Parathyroid adenoma (tissue), 2 donors: ENCODE results near the gene FBXL12.
"Not testable (repeated sequence)": the region's sequence is repeated elsewhere in the genome, so short reads cannot be mapped to it uniquely, and the experiment has no call there.

ENCODE experiments used
- H2AFZ ChIP-seq: fragments of 300-600 bp; sonication (generic); one replicate; pipeline ENCODE4 v1.7.0; 2017; ENCODE audit warnings: antibody characterized with exemption, mild to moderate bottlenecking
- H3K27ac ChIP-seq: fragments of 300-600 bp; sonication (generic); one replicate; pipeline ENCODE4 v1.7.0; 2017
- H3K27me3 ChIP-seq: fragments of 300-600 bp; sonication (generic); one replicate; pipeline ENCODE4 v1.7.0; 2017; ENCODE audit warnings: low read length; ENCODE audit not compliant: control insufficient read depth, insufficient read depth
- H3K36me3 ChIP-seq: fragments of 300-600 bp; sonication (generic); one replicate; pipeline ENCODE4 v1.7.0; 2017; ENCODE audit warnings: low read length; ENCODE audit not compliant: control insufficient read depth, insufficient read depth
- H3K4me1 ChIP-seq: fragments of 300-600 bp; sonication (generic); one replicate; pipeline ENCODE4 v1.7.0; 2017; ENCODE audit warnings: control low read depth
- H3K4me2 ChIP-seq: fragments of 300-600 bp; sonication (generic); one replicate; pipeline ENCODE4 v1.7.0; 2017; ENCODE audit warnings: low read length
- H3K4me3 ChIP-seq: fragments of 300-600 bp; sonication (generic); one replicate; pipeline ENCODE4 v1.7.0; 2017; ENCODE audit warnings: low read depth, low read length
- H3K79me2 ChIP-seq: fragments of 300-600 bp; sonication (generic); one replicate; pipeline ENCODE4 v1.7.0; 2017; ENCODE audit warnings: control low read depth
- H3K9ac ChIP-seq: fragments of 300-600 bp; sonication (generic); one replicate; pipeline ENCODE4 v1.7.0; 2017; ENCODE audit warnings: mild to moderate bottlenecking
- H3K9me3 ChIP-seq: fragments of 300-600 bp; sonication (generic); one replicate; pipeline ENCODE4 v1.7.0; 2017; ENCODE audit warnings: low read length; ENCODE audit not compliant: control insufficient read depth
- CTCF ChIP-seq: fragments of 300-600 bp; sonication (generic); IDR thresholded peaks from one replicate; pipeline ENCODE4 v1.7.0; 2017; ENCODE audit warnings: antibody characterized with exemption, mild to moderate bottlenecking
- donor health status: primary hyperparathyroidism.

Gene FBXL12

GRCh38 chr19:9849791-9850190 is 30.9 kb upstream of the FBXL12 start:
- Histone ChIP-seq H3K27me3 (no peaks in the 10 kb centered on the region), H3K36me3 (no peaks in the 10 kb centered on the region), H2AFZ (no peak overlapping the region), H3K9me3 (no peaks in the 10 kb centered on the region), H3K9ac (no peak overlapping the region), H3K79me2 (peaks cover 8% of the 10 kb centered on the region), H3K4me3 (no peak overlapping the region), H3K4me1 (no peaks in the 10 kb centered on the region), H3K27ac (no peak overlapping the region), H3K4me2 (no peak overlapping the region)
- no peak for TF ChIP-seq CTCF

- no peak overlapping the region for H2AFZ ChIP-seq
- no peaks in the 10 kb centered on the region for H3K36me3 ChIP-seq
- no peaks in the 10 kb centered on the region for H3K9me3 ChIP-seq
- H3K4me1 ChIP-seq = no peaks in the 10 kb centered on the region
- H3K9ac ChIP-seq = no peak overlapping the region
- no peak overlapping the region for H3K4me3 ChIP-seq
- peaks cover 15% of the 10 kb centered on the region for H3K79me2 ChIP-seq
- H3K4me2 ChIP-seq = no peak overlapping the region
- H3K27me3 ChIP-seq = no peaks in the 10 kb centered on the region
- no peak for TF ChIP-seq CTCF
- H3K27ac ChIP-seq = no peak overlapping the region
These were observed 29.9 kb upstream of the FBXL12 start for GRCh38 chr19:9848762-9849161.

GRCh38 chr19:9848060-9848459 is 29.2 kb upstream of the FBXL12 start:
- H3K9ac ChIP-seq = no peak overlapping the region
- H3K9me3 ChIP-seq = no peaks in the 10 kb centered on the region
- no peak overlapping the region for H2AFZ ChIP-seq
- no peak overlapping the region for H3K27ac ChIP-seq
- H3K36me3 ChIP-seq = no peaks in the 10 kb centered on the region
- no peak overlapping the region for H3K4me3 ChIP-seq
- TF ChIP-seq CTCF = peak; percentile 55
- peaks cover 15% of the 10 kb centered on the region for H3K79me2 ChIP-seq
- H3K27me3 ChIP-seq = no peaks in the 10 kb centered on the region
- no peak overlapping the region for H3K4me2 ChIP-seq
- H3K4me1 ChIP-seq = no peaks in the 10 kb centered on the region

- Histone ChIP-seq H3K27me3 (no peaks in the 10 kb centered on the region), H3K79me2 (peaks cover 21% of the 10 kb centered on the region), H3K4me2 (no peak overlapping the region), H3K36me3 (no peaks in the 10 kb centered on the region), H3K4me3 (no peak overlapping the region), H3K9ac (no peak overlapping the region), H3K9me3 (no peaks in the 10 kb centered on the region), H2AFZ (no peak overlapping the region), H3K27ac (no peak overlapping the region), H3K4me1 (no peaks in the 10 kb centered on the region)
- no peak for TF ChIP-seq CTCF
These were observed 28.3 kb upstream of the FBXL12 start for GRCh38 chr19:9847087-9847671.

GRCh38 chr19:9843626-9844273 is 24.9 kb upstream of the FBXL12 start:
- H3K27ac ChIP-seq, H3K9ac ChIP-seq, H3K36me3 ChIP-seq, H3K4me1 ChIP-seq, H3K27me3 ChIP-seq, H3K4me3 ChIP-seq, H2AFZ ChIP-seq, H3K9me3 ChIP-seq, H3K4me2 ChIP-seq: not testable (repeated sequence)
- H3K79me2 ChIP-seq = peaks cover 47% of the 10 kb centered on the region
